K562 (cell line): ENCODE data around the gene MAD1L1. TPM values are rescaled to one million over a fixed set of nuclear protein-coding genes. Genes with fewer than 3 reads are reported as not detected.

Experiments
- ATAC-seq: fragments of 200-7000 bp; cut with Tn5 transposase; 3 replicates; pipeline ENCODE4 v1.9.1; 2020; ENCODE audit warnings: moderate library complexity
- BruUV-seq: library from RNA; stranded (reverse); fragments of 400-500 nt; replicated peaks from 2 replicates; lab custom pipeline; 2021; lab: Mats Ljungman, UMichigan
- CTCF ChIA-PET: fragments of 300-600 bp; formaldehyde crosslinking; extraction: SDS; loops from one replicate; lab custom pipeline; 2021; ENCODE audit warnings: low intra/inter-chr PET ratio; lab: Yijun Ruan, JAX
- POLR2A ChIA-PET: fragments of 300-600, 350-650 bp; sonication (Branson Sonifier 250); formaldehyde crosslinking; extraction: SDS; loops from one replicate; lab custom pipeline; 2021; ENCODE audit warnings: antibody characterized with exemption, inconsistent platforms; lab: Yijun Ruan, JAX
- DNase-seq, 4 experiments: peaks; one replicate each; pipeline versions ENCODE4 v3.0.0 to v3.0.0-alpha.2; 2011 to 2018; ENCODE audit warnings: low spot score in 3 of 4, mixed read lengths in 3 of 4; ENCODE audit errors: extremely low read depth in 1 of 4
- FAIRE-seq: peaks from 2 replicates; lab custom pipeline; 2011; peaks lifted over from hg19 to GRCh38; lab: Jason Lieb, UNC
- H2AFZ ChIP-seq: 2 replicates; pipeline ENCODE4 v1.6.0; 2011; ENCODE audit warnings: low read depth, low read length, control low read depth, inconsistent platforms
- H3K27ac ChIP-seq: fragments of 200-600 bp; 3 replicates; pipeline ENCODE4 v1.8.0; 2011; ENCODE audit warnings: low read depth, mild to moderate bottlenecking, control low read depth, inconsistent platforms, low read length, moderate library complexity, mixed read lengths; ENCODE audit errors: extremely low read depth
- H3K27me3 ChIP-seq, 2 experiments: fragments of 300-600 bp in 1 of 2; 2 replicates in 1 of 2; 3 replicates in 1 of 2; pipeline versions ENCODE4 v1.6.0 to v1.8.0; 2011; ENCODE audit warnings: inconsistent platforms in 2 of 2, low read length in 2 of 2, mild to moderate bottlenecking in 1 of 2, mixed read lengths in 1 of 2, moderate library complexity in 1 of 2; ENCODE audit not compliant: control insufficient read depth in 2 of 2, insufficient read depth in 2 of 2
- H3K36me3 ChIP-seq: fragments of 300-600 bp; 3 replicates; pipeline ENCODE4 v1.8.0; 2011; ENCODE audit warnings: mild to moderate bottlenecking, low read length, inconsistent platforms; ENCODE audit not compliant: control insufficient read depth, insufficient read depth
- H3K4me1 ChIP-seq, 2 experiments: fragments of 200-600 bp in 1 of 2; replicated peaks in 1 of 2; 2 replicates in 1 of 2; 3 replicates in 1 of 2; pipeline versions ENCODE4 v1.5.1 to v1.8.0; 2011; ENCODE audit warnings: inconsistent platforms in 2 of 2, low read length in 2 of 2, mild to moderate bottlenecking in 1 of 2, mixed read lengths in 1 of 2, moderate library complexity in 1 of 2; ENCODE audit not compliant: control insufficient read depth in 2 of 2, insufficient read depth in 2 of 2
- H3K4me2 ChIP-seq: 2 replicates; pipeline ENCODE4 v1.6.1; 2011; ENCODE audit warnings: low read length, control low read depth, inconsistent platforms, mixed read lengths; ENCODE audit not compliant: insufficient read depth
- H3K4me3 ChIP-seq: fragments of 200-600 bp; sonication (generic), shearing (Covaris generic); 2 replicates; pipeline ENCODE4 v1.5.1; 2016; ENCODE audit warnings: control low read depth, inconsistent platforms
- H3K79me2 ChIP-seq: fragments of 200-600 bp; 3 replicates; pipeline ENCODE4 v1.8.0; 2011; ENCODE audit warnings: low read length, inconsistent platforms; ENCODE audit not compliant: control insufficient read depth, insufficient read depth
- H3K9ac ChIP-seq, 2 experiments: 2 replicates each; pipeline versions ENCODE4 v1.6.0 to v1.6.1; 2011; ENCODE audit warnings: low read depth in 2 of 2, low read length in 2 of 2, control low read depth in 1 of 2, inconsistent platforms in 1 of 2, mild to moderate bottlenecking in 1 of 2, mixed read lengths in 1 of 2; ENCODE audit not compliant: insufficient read depth in 1 of 2
- H3K9me1 ChIP-seq: one replicate; pipeline ENCODE4 v1.6.0; 2011; ENCODE audit warnings: inconsistent platforms, mild to moderate bottlenecking, low read length, moderate library complexity; ENCODE audit not compliant: control insufficient read depth, insufficient read depth
- H3K9me3 ChIP-seq: replicated peaks from 2 replicates; pipeline ENCODE4 v1.5.1; 2011; ENCODE audit warnings: low read depth, low read length, inconsistent platforms; ENCODE audit not compliant: control insufficient read depth, insufficient read depth
- H4K20me1 ChIP-seq: replicated peaks from 2 replicates; pipeline ENCODE4 v1.6.1; 2011; ENCODE audit warnings: low read length, inconsistent platforms, mixed read lengths; ENCODE audit not compliant: control insufficient read depth, insufficient read depth
- ATF1 ChIP-seq, 2 experiments: fragments of 450-650 bp in 1 of 2; IDR thresholded peaks; 2 replicates each; pipeline ENCODE4 v1.6.1; 2016; ENCODE audit warnings: missing compliant biosample characterization in 1 of 2, missing genetic modification characterization in 1 of 2
- IFI16 ChIP-seq: fragments of 250-450 bp; sonication (Bioruptor Pico); IDR thresholded peaks from 2 replicates; pipeline ENCODE4 v2.1.2; 2022; ENCODE audit warnings: mild to moderate bottlenecking, inconsistent platforms
- LARP7 ChIP-seq: fragments of 450-650 bp; IDR thresholded peaks from 2 replicates; pipeline ENCODE4 v1.6.1; 2016
- NONO ChIP-seq, 2 experiments: fragments of 200-400 bp in 1 of 2; fragments of 450-650 bp in 1 of 2; formaldehyde crosslinking in 1 of 2; IDR thresholded peaks; 2 replicates each; pipeline ENCODE4 v1.6.1; 2017; ENCODE audit warnings: low read depth in 2 of 2, mild to moderate bottlenecking in 2 of 2, moderate library complexity in 2 of 2, low read length in 1 of 2
- POLR2AphosphoS5 ChIP-seq: IDR thresholded peaks from 2 replicates; pipeline ENCODE4 v1.6.1; 2011; ENCODE audit warnings: mild to moderate bottlenecking, low read depth, low read length, moderate library complexity; ENCODE audit not compliant: control insufficient read depth, insufficient read depth
- SIN3B ChIP-seq: fragments of 450-650 bp; IDR thresholded peaks from 2 replicates; pipeline ENCODE4 v1.6.1; 2017; ENCODE audit warnings: low read depth, mild to moderate bottlenecking, moderate library complexity
- ZNF785 ChIP-seq: fragments of 250-450 bp; sonication (Bioruptor Pico); IDR thresholded peaks from 2 replicates; pipeline ENCODE4 v1.4.0; 2020; ENCODE audit warnings: mild to moderate bottlenecking
- ZNF830 ChIP-seq: fragments of 250-450 bp; sonication (Bioruptor Pico); IDR thresholded peaks from 2 replicates; pipeline ENCODE4 v1.5.0; 2021; ENCODE audit warnings: mild to moderate bottlenecking
- WGBS: fragments of 100-300 bp; shearing (Covaris generic); methylation state at CpG from one replicate; pipeline ENCODE4 v1.1.6; 2016; ENCODE audit warnings: low coverage, mixed read lengths; ENCODE audit not compliant: insufficient coverage; ENCODE audit errors: missing lambda C conversion rate; 5-methylcytosine and 5-hydroxymethylcytosine counted together
- in situ Hi-C: fragments of 300-500 bp; cut with MboI; formaldehyde crosslinking; loops from 4 replicates; pipeline ENCODE4 v1.15.0; 2018; ENCODE audit warnings: inconsistent platforms, mixed read lengths
- intact Hi-C: fragments of 100-400 bp; cut with micrococcal nuclease; formaldehyde crosslinking; loops from 2 replicates; pipeline ENCODE4 v1.14.2; 2022
- polyA plus RNA-seq, 8 experiments: library from polyadenylated mRNA; depleted of rRNA in 4 of 8; stranded (reverse) in 5 of 8; unstranded in 3 of 8; fragments of >200 nt; fragmentation: Nextera tagmentation in 2 of 8; fragmentation: Illumina TruSeq in 1 of 8; extraction: Ambion mirVana in 2 of 8; extraction: Trizol in 1 of 8; gene quantifications; 2 replicates each; pipeline versions ENCODE4 v1.2.1 to v1.2.3, GENCODE V29; 2011 to 2014; ENCODE audit warnings: inconsistent platforms in 1 of 8, missing spikeins in 1 of 8
- total RNA-seq, 7 experiments: library from RNA; depleted of rRNA in 6 of 7; stranded (reverse); fragments of >200 nt in 6 of 7; fragmentation: Illumina TruSeq in 2 of 7; extraction: Trizol in 2 of 7; gene quantifications; 2 replicates each; pipeline versions ENCODE4 v1.2.1 to v1.2.3, GENCODE V29; 2011 to 2021; ENCODE audit warnings: low replicate concordance in 1 of 7

MAD1L1 gene
- total and polyA plus RNA-seq, 9 of the 15 experiments (the other 6 are each of a cell fraction or from before 2014, with no cell fraction given), result 1.7 to 89.7 (median 18.0) TPM

GRCh38 chr7:2062648-2063047, 170.1 kb downstream of the MAD1L1 start:
- Histone ChIP-seq H3K4me1 (peaks cover 0 to 33% of the 10 kb centered on the region in 2 experiments; a peak in 1 of 5 replicates), H3K9me1 (no peaks in the 10 kb centered on the region), H3K27me3 (no peaks in the 10 kb centered on the region), H3K4me3 (no peak overlapping the region), H3K4me2 (no peak overlapping the region), H3K79me2 (no peaks in the 10 kb centered on the region), H4K20me1 (no peaks in the 10 kb centered on the region), H2AFZ (no peak overlapping the region), H3K27ac (no peak overlapping the region), H3K9me3 (peaks cover 19% of the 10 kb centered on the region), H3K9ac (no peak overlapping the region), H3K36me3 (peaks cover 9% of the 10 kb centered on the region; the same call in 2 of the 3 replicates)
- in situ Hi-C loops, result no loop called here
- no peak for ATAC-seq
- no peak for FAIRE-seq
- no TSS peak for BruUV-seq
- TF ChIP-seq NONO (IDR thresholded peaks at IDR 0.05; ENCODE audit: low read depth in 2 of 2, low read length in 1 of 2), result no peak
- TF ChIP-seq ZNF785, result no peak
- no peak for TF ChIP-seq SIN3B
- TF ChIP-seq IFI16, result no peak
- TF ChIP-seq ZNF830, result no peak
- TF ChIP-seq POLR2AphosphoS5, result no peak
- TF ChIP-seq ATF1 (CRISPR knock-in tag; IDR thresholded peaks at IDR 0.05), result no peak
- no peak for TF ChIP-seq ATF1 (tag; IDR thresholded peaks at IDR 0.05)
- no peak for TF ChIP-seq LARP7
- ChIA-PET POLR2A (no interaction called here), CTCF (no interaction called here)
- DNase-seq, result no peak
- WGBS, result 85% methylated on average over 10 of the region's 11 CpGs
- intact Hi-C loops, result no loop called here
